ENCODE data around the gene CPLX3.

CPLX3 gene

GRCh38 chr15:74789171-74789631, 37.2 kb upstream of the CPLX3 start:
- Histone ChIP-seq H3K27ac (ENCODE audit: low read length) (no peak overlapping the region), H3K9me3 (ENCODE audit: control insufficient read depth, insufficient read depth, low read length) (no peaks in the 10 kb centered on the region), H3K4me3 (ENCODE audit: low read length) (no peak overlapping the region), H3K36me3 (ENCODE audit: control insufficient read depth, insufficient read depth, low read length) (no peaks in the 10 kb centered on the region), H3K4me1 (ENCODE audit: control insufficient read depth, insufficient read depth, low read length) (peaks cover 7% of the 10 kb centered on the region; the same call in 1 of the 2 replicates), H3K27me3 (ENCODE audit: control insufficient read depth, insufficient read depth, low read length) (no peaks in the 10 kb centered on the region)
- no CpG with 5 or more reads among the region's 14 CpGs for WGBS (ENCODE audit: insufficient coverage, insufficient read length)
- no peak for DNase-seq (ENCODE audit: low read depth, low spot score)

DNA sequence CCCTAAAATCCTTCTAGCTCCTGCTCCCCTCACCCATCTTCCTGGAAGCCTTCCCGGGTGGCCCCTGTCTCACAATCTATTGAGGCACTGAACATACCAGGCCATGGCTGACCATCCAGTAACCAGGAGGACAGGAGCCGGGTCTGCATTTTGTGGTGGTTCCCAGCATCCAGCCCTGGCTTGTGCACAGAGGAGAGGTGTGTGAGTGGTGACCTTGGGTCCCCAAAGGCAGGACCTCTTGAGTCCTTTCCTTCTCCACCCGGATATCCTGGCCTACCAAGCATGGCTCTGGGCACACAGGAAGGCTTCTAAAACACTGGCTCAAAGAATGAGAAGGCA, 36.7 kb upstream of the CPLX3 start:
- no CpG with 5 or more reads among the region's 3 CpGs for WGBS (ENCODE audit: insufficient coverage, insufficient read length)
- Histone ChIP-seq H3K9me3 (ENCODE audit: control insufficient read depth, insufficient read depth, low read length) (no peaks in the 10 kb centered on the region), H3K4me1 (ENCODE audit: control insufficient read depth, insufficient read depth, low read length) (peaks cover 7% of the 10 kb centered on the region; the same call in 1 of the 2 replicates), H3K27me3 (ENCODE audit: control insufficient read depth, insufficient read depth, low read length) (no peaks in the 10 kb centered on the region), H3K27ac (ENCODE audit: low read length) (no peak overlapping the region), H3K4me3 (ENCODE audit: low read length) (no peak overlapping the region), H3K36me3 (ENCODE audit: control insufficient read depth, insufficient read depth, low read length) (no peaks in the 10 kb centered on the region)
- no peak for DNase-seq (ENCODE audit: low read depth, low spot score)

DNA sequence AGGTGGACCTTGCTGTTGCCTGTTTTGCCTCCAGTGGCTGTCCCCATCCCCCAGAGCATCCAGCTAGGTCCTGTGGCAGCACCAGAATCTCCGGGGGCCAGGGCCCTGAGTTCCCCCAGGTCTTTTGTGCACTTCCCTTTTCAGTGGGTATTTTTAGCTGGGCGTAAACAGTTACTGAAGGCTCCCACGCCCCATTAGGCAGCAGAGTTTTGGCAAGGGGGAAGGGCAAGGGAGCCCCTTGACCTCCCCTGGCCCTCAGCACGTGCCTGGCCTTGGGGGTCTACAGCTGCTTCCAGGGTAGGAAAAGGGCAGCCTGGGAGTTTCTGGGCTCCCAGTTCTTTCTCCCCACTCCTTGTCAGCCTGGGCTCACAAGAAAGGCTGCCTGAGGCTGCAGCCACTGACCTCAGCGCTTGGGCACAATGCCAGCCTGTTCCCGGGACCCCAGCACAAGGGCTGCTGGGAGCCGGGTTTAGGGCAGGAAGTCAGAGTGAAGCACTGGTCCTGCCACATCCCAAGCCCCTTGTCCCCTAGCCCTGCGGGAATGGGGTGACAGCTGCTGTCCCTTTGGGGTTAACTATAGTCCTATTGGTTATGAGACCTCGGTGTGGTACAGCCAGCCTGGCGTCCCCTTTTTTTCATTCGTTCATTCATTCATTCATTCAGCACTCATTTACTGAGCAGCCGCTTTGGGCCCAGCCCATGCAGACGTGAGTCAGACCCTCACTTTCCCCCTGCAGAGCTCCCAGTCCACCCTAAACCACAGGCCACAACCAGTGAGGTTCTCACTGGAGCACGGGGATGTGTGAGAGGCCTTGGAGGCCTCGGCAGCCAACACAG, 36.1 kb upstream of the CPLX3 start:
- H3K9me3 ChIP-seq (ENCODE audit: control insufficient read depth, insufficient read depth, low read length): no peaks in the 10 kb centered on the region
- H3K36me3 ChIP-seq (ENCODE audit: control insufficient read depth, insufficient read depth, low read length): no peaks in the 10 kb centered on the region
- no peak for DNase-seq (ENCODE audit: low read depth, low spot score)
- no peak overlapping the region for H3K27ac ChIP-seq (ENCODE audit: low read length)
- H3K27me3 ChIP-seq (ENCODE audit: control insufficient read depth, insufficient read depth, low read length): no peaks in the 10 kb centered on the region
- WGBS (ENCODE audit: insufficient coverage, insufficient read length): no CpG with 5 or more reads among the region's 15 CpGs
- H3K4me3 ChIP-seq (ENCODE audit: low read length): no peak overlapping the region
- H3K4me1 ChIP-seq (ENCODE audit: control insufficient read depth, insufficient read depth, low read length): peaks cover 7% of the 10 kb centered on the region; the same call in 1 of the 2 replicates

- H3K4me1 ChIP-seq (ENCODE audit: control insufficient read depth, insufficient read depth, low read length): peaks cover 7% of the 10 kb centered on the region; the same call in 1 of the 2 replicates
- H3K27ac ChIP-seq (ENCODE audit: low read length): no peak overlapping the region
- H3K27me3 ChIP-seq (ENCODE audit: control insufficient read depth, insufficient read depth, low read length): no peaks in the 10 kb centered on the region
- no peak overlapping the region for H3K4me3 ChIP-seq (ENCODE audit: low read length)
- DNase-seq (ENCODE audit: low read depth, low spot score): no peak
- H3K9me3 ChIP-seq (ENCODE audit: control insufficient read depth, insufficient read depth, low read length): no peaks in the 10 kb centered on the region
- no CpG with 5 or more reads among the region's 1 CpG for WGBS (ENCODE audit: insufficient coverage, insufficient read length)
- no peaks in the 10 kb centered on the region for H3K36me3 ChIP-seq (ENCODE audit: control insufficient read depth, insufficient read depth, low read length)
Observed at GRCh38 chr15:74791007-74791406, 35.4 kb upstream of the CPLX3 start.

DNA sequence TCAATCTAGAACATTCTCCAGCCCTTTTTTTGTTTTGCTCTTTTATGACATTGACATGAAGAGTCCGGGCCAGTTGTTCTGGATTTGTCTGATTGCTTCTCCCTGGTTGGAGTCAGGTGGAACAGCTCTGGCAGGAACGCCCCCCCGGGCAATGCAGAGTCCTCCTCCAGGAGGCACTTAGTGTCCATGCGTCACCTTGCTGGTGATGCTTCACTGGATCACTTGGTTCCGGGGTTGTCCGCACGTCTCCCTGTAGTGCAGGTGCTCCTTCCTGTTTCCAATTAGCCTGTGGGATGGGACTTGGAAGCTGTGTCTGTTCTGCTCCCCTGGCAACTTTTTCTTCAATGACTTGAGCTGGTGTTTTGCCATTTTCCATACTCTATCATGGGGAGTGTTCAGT, 34.8 kb upstream of the CPLX3 start:
- no peak for DNase-seq (ENCODE audit: low read depth, low spot score)
- Histone ChIP-seq H3K27ac (ENCODE audit: low read length) (no peak overlapping the region), H3K4me1 (ENCODE audit: control insufficient read depth, insufficient read depth, low read length) (peaks cover 7% of the 10 kb centered on the region; the same call in 1 of the 2 replicates), H3K27me3 (ENCODE audit: control insufficient read depth, insufficient read depth, low read length) (no peaks in the 10 kb centered on the region), H3K9me3 (ENCODE audit: control insufficient read depth, insufficient read depth, low read length) (no peaks in the 10 kb centered on the region), H3K4me3 (ENCODE audit: low read length) (no peak overlapping the region), H3K36me3 (ENCODE audit: control insufficient read depth, insufficient read depth, low read length) (no peaks in the 10 kb centered on the region)
- no CpG with 5 or more reads among the region's 7 CpGs for WGBS (ENCODE audit: insufficient coverage, insufficient read length)

DNA sequence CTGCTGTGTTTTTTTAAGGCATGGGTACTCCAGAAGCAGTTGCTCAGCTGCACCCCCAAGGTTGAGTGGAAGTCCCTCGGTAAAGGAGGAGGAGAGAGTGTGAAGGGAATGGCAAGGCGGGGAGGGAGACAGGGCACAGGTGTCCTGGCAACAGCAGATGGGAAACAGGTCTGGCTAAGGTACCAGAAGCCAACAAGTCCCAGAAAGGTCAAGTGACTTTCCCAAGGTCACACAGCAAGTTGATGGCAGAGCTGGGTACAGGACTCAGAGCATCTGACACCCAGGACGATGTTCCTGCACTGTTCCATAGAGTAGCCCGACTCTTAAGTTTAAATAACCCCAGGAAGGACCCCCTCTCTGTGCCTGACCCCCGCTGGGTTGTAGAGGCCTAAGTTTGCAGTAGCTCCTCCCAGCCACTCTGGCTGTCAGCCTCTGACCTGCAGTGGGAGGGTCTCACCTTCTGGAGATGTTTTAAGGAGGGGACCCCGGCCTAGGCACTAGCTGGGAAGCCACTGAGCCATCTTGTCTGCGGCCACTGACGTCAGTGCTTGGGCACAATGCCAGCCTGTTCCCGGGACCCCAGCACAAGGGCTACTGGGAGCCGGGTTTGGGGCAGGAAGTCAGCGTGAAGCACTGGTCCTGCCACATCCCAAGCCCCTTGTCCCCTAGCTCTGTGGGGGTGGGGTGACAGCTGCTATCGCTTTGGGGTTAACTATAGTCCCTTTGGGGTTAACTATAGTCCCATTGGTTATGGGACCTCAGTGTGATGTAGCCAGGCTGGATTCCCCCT, 34.0 kb upstream of the CPLX3 start:
- H3K36me3 ChIP-seq (ENCODE audit: control insufficient read depth, insufficient read depth, low read length): no peaks in the 10 kb centered on the region
- no peaks in the 10 kb centered on the region for H3K9me3 ChIP-seq (ENCODE audit: control insufficient read depth, insufficient read depth, low read length)
- H3K4me1 ChIP-seq (ENCODE audit: control insufficient read depth, insufficient read depth, low read length): peaks cover 7% of the 10 kb centered on the region; the same call in 1 of the 2 replicates
- H3K4me3 ChIP-seq (ENCODE audit: low read length): no peak overlapping the region
- WGBS (ENCODE audit: insufficient coverage, insufficient read length): no CpG with 5 or more reads among the region's 12 CpGs
- H3K27ac ChIP-seq (ENCODE audit: low read length): no peak overlapping the region
- no peak for DNase-seq (ENCODE audit: low read depth, low spot score)
- no peaks in the 10 kb centered on the region for H3K27me3 ChIP-seq (ENCODE audit: control insufficient read depth, insufficient read depth, low read length)

DNA sequence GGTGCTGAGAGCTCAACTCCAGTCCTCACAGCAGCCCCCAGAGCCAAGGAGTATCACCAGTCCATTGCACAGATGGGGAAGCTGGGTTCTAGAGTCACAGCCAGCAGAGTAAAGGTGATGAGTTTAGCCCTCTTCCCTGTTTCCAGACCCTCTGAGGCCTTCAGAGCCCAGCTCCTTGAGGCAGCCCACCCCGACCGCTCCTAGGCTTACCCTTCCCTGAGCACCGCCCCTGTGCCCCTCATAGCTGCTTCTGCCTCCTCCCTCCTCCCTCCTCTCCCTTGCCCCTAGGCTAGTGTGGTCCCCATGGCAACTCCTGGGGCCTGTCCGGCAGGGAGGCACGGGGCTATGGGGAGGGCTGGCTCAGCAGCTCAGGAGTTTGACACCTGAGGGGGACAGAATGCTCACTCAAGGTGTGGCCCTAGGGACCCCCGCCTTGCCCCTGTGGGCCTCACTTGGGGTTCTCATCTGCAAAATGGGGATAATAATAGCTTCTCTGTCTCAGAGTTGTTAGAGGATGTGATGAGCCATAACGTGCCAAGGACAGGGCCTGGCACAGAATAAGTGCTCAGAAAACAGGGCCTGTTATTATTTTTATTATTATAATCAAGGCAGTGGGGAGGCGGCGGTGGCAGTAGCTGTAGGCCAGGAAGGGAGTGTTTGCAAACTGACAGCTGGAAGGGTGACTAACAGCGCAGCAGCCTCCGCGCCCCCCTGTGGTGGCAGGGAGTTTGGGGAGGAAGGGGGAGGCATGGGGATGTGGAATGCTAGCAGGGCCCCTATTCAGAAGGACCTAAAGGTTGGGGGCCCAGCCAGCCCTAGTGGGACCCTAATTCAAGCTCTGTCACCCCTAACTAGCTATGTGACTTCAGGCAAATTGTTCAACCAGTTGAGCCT, 33.0 kb upstream of the CPLX3 start:
- no peak overlapping the region for H3K27ac ChIP-seq (ENCODE audit: low read length)
- H3K4me1 ChIP-seq (ENCODE audit: control insufficient read depth, insufficient read depth, low read length): peaks cover 3% of the 10 kb centered on the region; the same call in 1 of the 2 replicates
- DNase-seq (ENCODE audit: low read depth, low spot score): no peak
- H3K4me3 ChIP-seq (ENCODE audit: low read length): no peak overlapping the region
- H3K27me3 ChIP-seq (ENCODE audit: control insufficient read depth, insufficient read depth, low read length): no peaks in the 10 kb centered on the region
- no peaks in the 10 kb centered on the region for H3K9me3 ChIP-seq (ENCODE audit: control insufficient read depth, insufficient read depth, low read length)
- WGBS (ENCODE audit: insufficient coverage, insufficient read length): no CpG with 5 or more reads among the region's 12 CpGs
- no peaks in the 10 kb centered on the region for H3K36me3 ChIP-seq (ENCODE audit: control insufficient read depth, insufficient read depth, low read length)

DNA sequence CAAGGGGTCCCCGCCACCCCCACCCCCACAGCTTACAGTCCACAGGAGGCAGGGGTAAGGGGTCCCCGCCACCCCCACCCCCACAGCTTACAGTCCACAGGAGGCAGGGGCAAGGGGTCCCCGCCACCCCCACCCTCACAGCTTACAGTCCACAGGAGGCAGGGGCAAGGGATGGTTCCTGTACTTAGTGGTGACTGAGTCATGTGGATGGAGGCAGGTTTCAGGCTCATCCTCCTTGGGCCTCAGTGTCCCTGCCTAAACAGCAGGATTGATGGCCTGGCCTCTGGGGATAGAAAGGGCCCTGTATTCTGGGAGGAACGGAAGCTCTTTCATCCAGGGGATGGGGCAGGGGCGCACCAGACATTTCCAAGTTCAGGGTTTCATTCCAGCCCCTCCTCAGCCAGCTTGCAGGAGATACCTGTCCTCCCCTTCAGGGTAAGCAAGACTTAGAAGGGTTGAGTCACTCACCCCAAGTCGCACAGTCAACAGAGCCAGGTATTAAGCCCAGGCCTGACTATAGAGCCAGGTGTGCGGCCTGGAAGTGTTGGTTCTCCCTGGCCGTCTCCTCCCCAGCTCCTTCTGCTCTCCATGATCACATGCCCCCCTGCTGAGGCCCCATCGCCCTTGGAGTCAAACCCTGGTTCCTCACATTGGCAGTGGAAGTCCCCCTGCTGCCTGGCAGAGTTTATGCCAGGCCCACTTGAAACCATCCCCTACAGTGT, 32.0 kb upstream of the CPLX3 start:
- H3K36me3 ChIP-seq (ENCODE audit: control insufficient read depth, insufficient read depth, low read length): no peaks in the 10 kb centered on the region; the same call in 1 of the 2 replicates
- no CpG with 5 or more reads among the region's 9 CpGs for WGBS (ENCODE audit: insufficient coverage, insufficient read length)

DNA sequence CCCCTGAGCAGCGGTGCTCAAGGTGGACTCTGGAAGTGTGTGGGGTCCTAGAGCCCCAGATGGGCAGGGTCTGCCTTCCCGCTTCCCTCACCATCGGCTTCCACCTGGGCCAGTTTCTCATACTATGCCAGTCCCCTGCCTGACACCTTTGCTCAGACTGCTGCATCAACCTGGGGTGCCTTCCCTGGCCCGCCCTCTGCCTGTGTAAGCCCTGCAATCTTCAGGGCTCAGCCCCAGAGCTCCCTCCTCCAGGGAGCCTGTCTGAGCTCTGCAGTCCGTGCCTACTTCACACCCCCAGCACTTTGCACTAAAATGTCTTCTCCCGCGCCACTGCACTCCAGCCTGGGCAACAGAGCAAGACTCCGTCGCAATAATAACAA, 31.5 kb upstream of the CPLX3 start:
- no peaks in the 10 kb centered on the region for H3K9me3 ChIP-seq (ENCODE audit: control insufficient read depth, insufficient read depth, low read length)
- no peak overlapping the region for H3K4me3 ChIP-seq (ENCODE audit: low read length)
- no peak overlapping the region for H3K27ac ChIP-seq (ENCODE audit: low read length)
- H3K36me3 ChIP-seq (ENCODE audit: control insufficient read depth, insufficient read depth, low read length): peaks cover 2% of the 10 kb centered on the region; the same call in 1 of the 2 replicates
- no peak for DNase-seq (ENCODE audit: low read depth, low spot score)
- WGBS (ENCODE audit: insufficient coverage, insufficient read length): no CpG with 5 or more reads among the region's 9 CpGs
- no peaks in the 10 kb centered on the region for H3K27me3 ChIP-seq (ENCODE audit: control insufficient read depth, insufficient read depth, low read length)
- H3K4me1 ChIP-seq (ENCODE audit: control insufficient read depth, insufficient read depth, low read length): 0 out of 2 replicates have a peak, but pooled peaks cover 2% of the 10 kb centered on the region

More for the DNA sequence above, 32.0 kb upstream of the CPLX3 start:
- H3K4me1 ChIP-seq (ENCODE audit: control insufficient read depth, insufficient read depth, low read length): no peaks in the 10 kb centered on the region
- no peak overlapping the region for H3K4me3 ChIP-seq (ENCODE audit: low read length)
- H3K9me3 ChIP-seq (ENCODE audit: control insufficient read depth, insufficient read depth, low read length): no peaks in the 10 kb centered on the region
- DNase-seq (ENCODE audit: low read depth, low spot score): no peak
- H3K27me3 ChIP-seq (ENCODE audit: control insufficient read depth, insufficient read depth, low read length): no peaks in the 10 kb centered on the region
- no peak overlapping the region for H3K27ac ChIP-seq (ENCODE audit: low read length)
